ENCODE data around the gene EXOC6B.
"Not testable (repeated sequence)": the region's sequence is repeated elsewhere in the genome, so short reads cannot be mapped to it uniquely, and the experiment has no call there.

The EXOC6B gene

DNA sequence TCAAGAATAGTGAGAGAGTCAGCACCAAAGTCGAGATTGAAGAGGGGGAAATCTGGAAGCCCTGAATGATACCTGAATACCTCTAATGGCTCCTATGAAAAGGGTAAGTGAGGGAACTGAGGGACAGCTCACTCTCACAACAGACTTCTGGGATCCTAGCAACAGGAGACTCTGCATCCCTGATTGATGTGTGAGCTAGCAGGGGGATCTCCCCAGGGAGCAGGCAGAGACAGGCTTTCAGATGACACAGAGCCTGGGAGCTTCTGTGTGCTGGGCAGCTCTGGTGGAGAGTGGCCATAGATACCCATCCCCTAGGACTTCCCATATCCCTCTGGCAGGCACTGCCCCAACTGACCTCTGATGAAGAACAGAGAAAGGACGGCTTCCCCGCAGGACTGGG lies 206.2 kb downstream of the EXOC6B start:
- Histone ChIP-seq H3K36me3 (ENCODE audit: insufficient read depth, low read depth, low read length) (no peaks in the 10 kb centered on the region), H3K9ac (ENCODE audit: low read depth, low read length) (no peak overlapping the region), H3K27ac (ENCODE audit: low read length) (no peak overlapping the region), H3K4me1 (ENCODE audit: insufficient read depth, low read length) (peaks cover 6% of the 10 kb centered on the region; the same call in 1 of the 2 replicates), H3K4me3 (ENCODE audit: low read length) (no peak overlapping the region), H3K27me3 (ENCODE audit: insufficient read depth, low read length) (no peaks in the 10 kb centered on the region), H3K9me3 (ENCODE audit: insufficient read depth, low read depth, low read length) (no peaks in the 10 kb centered on the region)

DNA sequence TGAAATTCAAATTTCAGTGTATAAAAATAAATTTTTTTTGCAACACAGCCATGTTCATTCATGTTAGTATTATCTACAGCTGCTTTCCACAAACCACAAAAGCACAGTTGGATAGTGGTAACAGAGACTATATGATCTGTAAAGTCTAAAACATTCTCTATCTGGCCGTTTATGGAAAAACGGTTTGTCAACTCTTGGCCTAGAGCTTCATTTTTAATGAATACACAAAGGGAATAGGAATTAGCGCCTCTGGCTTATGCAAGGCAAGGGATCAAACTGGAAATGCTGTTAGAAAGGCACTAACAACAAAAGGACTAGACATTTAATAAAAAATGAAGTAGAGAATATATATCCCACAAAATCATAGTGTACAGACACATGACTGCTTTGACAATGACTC lies 211.9 kb downstream of the EXOC6B start:
- H3K36me3 ChIP-seq (ENCODE audit: insufficient read depth, low read depth, low read length): no peaks in the 10 kb centered on the region
- H3K4me3 ChIP-seq (ENCODE audit: low read length): no peak overlapping the region
- no peak overlapping the region for H3K27ac ChIP-seq (ENCODE audit: low read length)
- no peak overlapping the region for H3K9ac ChIP-seq (ENCODE audit: low read depth, low read length)
- no peaks in the 10 kb centered on the region; the same call in 1 of the 2 replicates for H3K4me1 ChIP-seq (ENCODE audit: insufficient read depth, low read length)
- H3K27me3 ChIP-seq (ENCODE audit: insufficient read depth, low read length): no peaks in the 10 kb centered on the region
- H3K9me3 ChIP-seq (ENCODE audit: insufficient read depth, low read depth, low read length): no peaks in the 10 kb centered on the region

DNA sequence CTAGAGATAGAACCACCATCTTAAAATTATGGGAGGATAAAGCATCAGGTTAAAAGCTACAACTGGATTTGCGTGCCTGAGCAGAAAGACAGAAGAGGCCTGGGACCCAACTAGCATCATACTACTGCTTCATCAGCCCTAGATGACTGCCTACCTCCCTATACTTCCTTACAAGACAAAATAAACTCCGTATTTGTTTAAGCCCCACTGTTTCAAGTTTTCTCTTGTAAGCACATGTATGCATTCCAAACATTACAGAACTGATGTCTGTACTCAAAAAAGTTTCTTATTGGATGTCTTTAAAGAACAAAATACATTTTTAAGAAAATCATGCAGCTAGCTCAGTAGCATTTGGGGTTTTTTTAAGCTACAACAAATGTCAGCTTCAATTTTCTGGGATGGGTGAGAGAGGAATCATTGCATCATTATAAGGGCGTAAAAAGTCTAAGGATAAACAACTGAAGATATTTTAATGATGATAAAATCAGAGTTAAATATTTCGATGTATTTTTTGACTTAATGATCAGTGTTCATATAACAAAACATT lies 213.1 kb downstream of the EXOC6B start:
- no peak overlapping the region for H3K9ac ChIP-seq (ENCODE audit: low read depth, low read length)

DNA sequence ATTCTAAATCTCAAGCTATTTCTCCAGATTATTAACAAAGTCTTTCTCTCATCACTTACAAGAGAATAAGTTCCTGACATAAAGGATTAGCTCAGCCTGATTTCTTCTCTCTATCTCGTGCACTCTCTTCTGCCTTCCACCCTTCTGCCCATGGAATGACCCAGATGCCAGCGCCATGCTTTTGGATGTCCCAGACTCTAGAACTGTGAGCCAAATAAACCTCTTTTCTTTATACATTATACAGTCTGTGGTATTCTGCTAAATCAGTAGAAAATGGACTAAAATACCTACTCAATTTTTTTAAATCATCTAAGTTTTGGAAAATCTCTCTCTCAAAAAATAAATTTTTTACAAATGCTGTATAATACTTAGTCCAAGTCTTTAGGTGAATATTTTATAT lies 218.6 kb downstream of the EXOC6B start:
- no peaks in the 10 kb centered on the region for H3K9me3 ChIP-seq (ENCODE audit: insufficient read depth, low read depth, low read length)
- H3K4me1 ChIP-seq (ENCODE audit: insufficient read depth, low read length): peaks cover 5% of the 10 kb centered on the region; the same call in 1 of the 2 replicates
- H3K4me3 ChIP-seq (ENCODE audit: low read length): no peak overlapping the region
- no peak overlapping the region for H3K9ac ChIP-seq (ENCODE audit: low read depth, low read length)
- H3K27me3 ChIP-seq (ENCODE audit: insufficient read depth, low read length): no peaks in the 10 kb centered on the region
- no peak overlapping the region for H3K27ac ChIP-seq (ENCODE audit: low read length)
- no peaks in the 10 kb centered on the region for H3K36me3 ChIP-seq (ENCODE audit: insufficient read depth, low read depth, low read length)

More for the DNA sequence above, 213.1 kb downstream of the EXOC6B start:
- H3K27me3 ChIP-seq (ENCODE audit: insufficient read depth, low read length): no peaks in the 10 kb centered on the region
- H3K36me3 ChIP-seq (ENCODE audit: insufficient read depth, low read depth, low read length): no peaks in the 10 kb centered on the region
- H3K9me3 ChIP-seq (ENCODE audit: insufficient read depth, low read depth, low read length): no peaks in the 10 kb centered on the region
- H3K4me3 ChIP-seq (ENCODE audit: low read length): no peak overlapping the region
- no peaks in the 10 kb centered on the region for H3K4me1 ChIP-seq (ENCODE audit: insufficient read depth, low read length)
- no peak overlapping the region for H3K27ac ChIP-seq (ENCODE audit: low read length)

DNA sequence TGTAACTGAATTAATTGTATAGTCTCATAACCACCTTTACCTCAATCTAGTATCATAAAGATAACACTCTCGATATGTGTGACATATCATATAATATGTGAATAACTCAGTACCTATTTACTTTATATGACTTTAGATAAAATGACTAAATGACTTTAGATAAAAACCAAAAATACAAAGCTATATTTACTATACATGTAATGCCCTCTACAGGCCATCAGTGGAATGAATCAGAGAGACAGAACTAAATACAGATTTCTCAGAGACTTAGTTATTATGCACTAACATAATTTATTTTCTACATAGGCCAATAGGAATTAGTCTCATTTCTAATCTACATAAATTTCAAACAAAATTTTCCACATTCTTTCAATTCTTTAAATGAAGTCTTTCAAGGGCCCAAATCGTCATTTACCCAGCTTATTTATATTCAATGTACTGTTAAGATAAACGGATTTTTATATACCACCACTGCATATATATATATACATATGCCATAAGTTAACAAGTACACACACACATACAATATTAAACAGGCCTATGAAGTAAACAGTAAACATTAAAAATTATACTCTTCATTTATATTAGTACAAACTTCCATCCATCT lies 219.9 kb downstream of the EXOC6B start:
- H3K27me3 ChIP-seq (ENCODE audit: insufficient read depth, low read length): no peaks in the 10 kb centered on the region
- no peak overlapping the region for H3K9ac ChIP-seq (ENCODE audit: low read depth, low read length)
- no peaks in the 10 kb centered on the region for H3K9me3 ChIP-seq (ENCODE audit: insufficient read depth, low read depth, low read length)
- H3K27ac ChIP-seq (ENCODE audit: low read length): no peak overlapping the region
- no peaks in the 10 kb centered on the region for H3K36me3 ChIP-seq (ENCODE audit: insufficient read depth, low read depth, low read length)
- H3K4me1 ChIP-seq (ENCODE audit: insufficient read depth, low read length): peaks cover 5% of the 10 kb centered on the region; the same call in 1 of the 2 replicates
- no peak overlapping the region for H3K4me3 ChIP-seq (ENCODE audit: low read length)

DNA sequence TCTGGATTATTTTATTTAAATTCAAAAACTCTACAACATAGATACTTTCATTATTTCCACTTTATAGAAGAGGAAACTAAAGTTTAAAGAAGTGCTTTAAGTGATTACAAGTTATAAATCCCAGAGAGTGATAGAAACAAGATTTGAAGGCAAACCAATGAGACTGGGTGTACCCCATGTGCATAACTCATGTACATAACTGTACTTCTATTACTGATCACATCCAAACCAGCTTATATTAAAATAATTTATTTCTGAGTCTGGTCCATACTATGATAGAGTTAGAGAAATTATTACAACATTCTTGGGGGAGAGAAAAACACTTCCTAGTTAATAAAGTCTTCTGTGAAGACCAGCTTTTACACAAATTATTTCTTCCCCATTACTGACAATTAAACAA lies 221.4 kb downstream of the EXOC6B start:
- H3K4me3 ChIP-seq (ENCODE audit: low read length): no peak overlapping the region
- H3K27me3 ChIP-seq (ENCODE audit: insufficient read depth, low read length): no peaks in the 10 kb centered on the region
- no peaks in the 10 kb centered on the region for H3K9me3 ChIP-seq (ENCODE audit: insufficient read depth, low read depth, low read length)
- H3K4me1 ChIP-seq (ENCODE audit: insufficient read depth, low read length): peaks cover 5% of the 10 kb centered on the region; the same call in 1 of the 2 replicates
- H3K27ac ChIP-seq (ENCODE audit: low read length): no peak overlapping the region
- H3K9ac ChIP-seq (ENCODE audit: low read depth, low read length): no peak overlapping the region
- H3K36me3 ChIP-seq (ENCODE audit: insufficient read depth, low read depth, low read length): no peaks in the 10 kb centered on the region

DNA sequence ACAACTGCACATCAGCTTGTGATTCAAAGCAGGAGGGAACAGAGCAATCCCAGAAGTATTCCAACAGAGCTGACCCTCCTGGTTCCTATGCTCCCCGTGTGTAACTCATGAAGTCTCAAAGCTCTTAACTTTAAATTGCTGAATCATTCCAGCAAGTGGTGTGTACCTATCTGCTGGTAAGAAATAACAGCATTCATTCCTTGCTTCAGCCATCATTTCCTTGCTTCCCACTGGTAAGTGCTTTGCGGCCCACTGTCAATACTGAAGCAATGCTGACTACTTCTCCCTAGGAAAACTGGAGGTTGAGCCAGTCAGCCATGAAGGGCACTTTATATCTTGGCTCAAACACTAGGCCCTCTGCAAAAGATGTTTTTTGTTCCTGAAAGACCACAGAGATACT lies 222.4 kb downstream of the EXOC6B start:
- Histone ChIP-seq H3K9me3 (ENCODE audit: insufficient read depth, low read depth, low read length) (no peaks in the 10 kb centered on the region), H3K4me1 (ENCODE audit: insufficient read depth, low read length) (peaks cover 5% of the 10 kb centered on the region; the same call in 1 of the 2 replicates), H3K4me3 (ENCODE audit: low read length) (no peak overlapping the region), H3K36me3 (ENCODE audit: insufficient read depth, low read depth, low read length) (no peaks in the 10 kb centered on the region), H3K9ac (ENCODE audit: low read depth, low read length) (no peak overlapping the region), H3K27ac (ENCODE audit: low read length) (no peak overlapping the region), H3K27me3 (ENCODE audit: insufficient read depth, low read length) (no peaks in the 10 kb centered on the region)

DNA sequence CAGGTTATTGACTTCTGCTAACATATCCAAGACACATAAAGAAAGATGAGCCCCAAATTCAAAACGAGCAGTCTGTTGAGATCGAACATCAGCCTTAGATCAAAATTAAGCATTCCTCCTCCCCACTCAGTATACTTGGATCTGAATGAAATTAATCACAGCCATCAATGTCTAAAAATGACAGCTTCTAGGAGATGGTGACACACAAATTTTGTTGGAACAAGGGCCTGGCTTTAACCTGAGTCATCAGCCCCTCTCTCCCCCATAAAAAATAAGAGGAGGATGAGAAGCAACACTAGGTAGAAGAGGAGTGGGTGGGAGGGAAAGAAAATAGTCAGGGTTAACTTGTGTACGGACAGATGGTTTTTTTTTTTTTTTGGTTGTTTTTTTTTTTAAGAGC lies 223.1 kb downstream of the EXOC6B start:
- Histone ChIP-seq H3K27me3 (ENCODE audit: insufficient read depth, low read length) (no peaks in the 10 kb centered on the region), H3K4me1 (ENCODE audit: insufficient read depth, low read length) (peaks cover 5% of the 10 kb centered on the region; the same call in 1 of the 2 replicates), H3K4me3 (ENCODE audit: low read length) (no peak overlapping the region), H3K9ac (ENCODE audit: low read depth, low read length) (no peak overlapping the region), H3K9me3 (ENCODE audit: insufficient read depth, low read depth, low read length) (no peaks in the 10 kb centered on the region), H3K36me3 (ENCODE audit: insufficient read depth, low read depth, low read length) (no peaks in the 10 kb centered on the region), H3K27ac (ENCODE audit: low read length) (no peak overlapping the region)

DNA sequence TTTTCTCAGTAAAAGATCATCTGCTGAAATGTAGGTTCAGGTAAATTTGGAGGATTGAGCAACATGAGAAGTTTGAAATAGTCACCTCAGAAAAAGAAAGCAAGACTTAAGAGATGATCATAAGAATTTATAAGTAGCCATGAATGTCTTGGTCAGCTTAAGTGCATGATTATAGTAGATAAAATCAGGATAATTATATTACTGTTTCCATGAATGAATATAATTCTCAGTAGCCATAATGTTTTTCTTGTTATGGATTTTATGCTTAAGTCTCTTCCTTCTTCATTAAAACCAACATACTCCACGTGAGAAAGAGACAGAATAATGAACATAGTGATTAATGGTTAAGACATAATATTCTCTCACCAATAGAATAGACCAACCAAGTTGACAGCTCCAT lies 223.7 kb downstream of the EXOC6B start:
- Histone ChIP-seq H3K27ac (ENCODE audit: low read length) (no peak overlapping the region), H3K27me3 (ENCODE audit: insufficient read depth, low read length) (no peaks in the 10 kb centered on the region), H3K9ac (ENCODE audit: low read depth, low read length) (no peak overlapping the region), H3K9me3 (ENCODE audit: insufficient read depth, low read depth, low read length) (no peaks in the 10 kb centered on the region), H3K4me1 (ENCODE audit: insufficient read depth, low read length) (peaks cover 5% of the 10 kb centered on the region; the same call in 1 of the 2 replicates), H3K4me3 (ENCODE audit: low read length) (no peak overlapping the region), H3K36me3 (ENCODE audit: insufficient read depth, low read depth, low read length) (no peaks in the 10 kb centered on the region)

DNA sequence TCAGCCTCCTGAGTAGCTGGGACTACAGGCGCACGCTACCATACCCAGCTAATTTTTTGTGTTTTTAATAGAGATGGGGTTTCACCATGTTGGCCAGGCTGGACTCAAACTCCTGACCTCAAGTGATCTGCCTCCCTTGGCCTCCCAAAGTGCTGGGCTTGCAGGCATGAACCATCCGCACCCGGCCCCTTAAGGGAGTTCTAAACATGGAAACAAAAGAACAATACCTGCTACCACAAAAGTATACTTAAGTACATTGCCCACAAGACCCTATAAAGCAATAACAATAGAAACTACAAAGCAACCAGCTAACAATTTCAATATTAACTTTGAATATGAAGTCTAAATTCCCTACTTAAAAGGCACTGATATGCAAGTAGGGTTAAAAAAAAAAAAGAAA lies 242.0 kb downstream of the EXOC6B start:
- H3K4me3 ChIP-seq (ENCODE audit: low read length); H3K36me3 ChIP-seq (ENCODE audit: insufficient read depth, low read depth, low read length); H3K27me3 ChIP-seq (ENCODE audit: insufficient read depth, low read length); H3K9me3 ChIP-seq (ENCODE audit: insufficient read depth, low read depth, low read length); H3K27ac ChIP-seq (ENCODE audit: low read length); H3K4me1 ChIP-seq (ENCODE audit: insufficient read depth, low read length); H3K9ac ChIP-seq (ENCODE audit: low read depth, low read length): not testable (repeated sequence)

DNA sequence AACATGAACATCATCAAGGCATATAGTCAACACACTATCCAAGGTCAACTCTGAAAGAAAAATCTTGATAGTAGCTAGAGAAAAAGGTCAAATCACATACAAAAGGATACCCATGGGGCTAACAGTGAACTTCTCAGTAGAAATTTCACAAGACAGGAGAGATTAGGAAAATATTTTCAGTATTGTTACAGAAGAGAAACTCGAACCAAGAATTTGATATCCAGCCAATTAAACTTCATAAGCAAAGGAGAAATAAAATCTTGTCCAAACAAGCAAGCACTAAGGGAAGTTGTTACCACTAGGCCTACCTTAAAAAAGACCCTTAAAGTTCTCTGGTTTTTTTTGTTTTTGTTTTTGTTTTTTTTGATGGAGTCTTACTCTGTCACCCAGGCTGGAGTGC lies 242.5 kb downstream of the EXOC6B start:
- Histone ChIP-seq H3K4me3 (ENCODE audit: low read length) (no peak overlapping the region), H3K9ac (ENCODE audit: low read depth, low read length) (no peak overlapping the region), H3K27ac (ENCODE audit: low read length) (no peak overlapping the region), H3K27me3 (ENCODE audit: insufficient read depth, low read length) (no peaks in the 10 kb centered on the region), H3K9me3 (ENCODE audit: insufficient read depth, low read depth, low read length) (no peaks in the 10 kb centered on the region), H3K36me3 (ENCODE audit: insufficient read depth, low read depth, low read length) (no peaks in the 10 kb centered on the region), H3K4me1 (ENCODE audit: insufficient read depth, low read length) (no peaks in the 10 kb centered on the region; the same call in 1 of the 2 replicates)

DNA sequence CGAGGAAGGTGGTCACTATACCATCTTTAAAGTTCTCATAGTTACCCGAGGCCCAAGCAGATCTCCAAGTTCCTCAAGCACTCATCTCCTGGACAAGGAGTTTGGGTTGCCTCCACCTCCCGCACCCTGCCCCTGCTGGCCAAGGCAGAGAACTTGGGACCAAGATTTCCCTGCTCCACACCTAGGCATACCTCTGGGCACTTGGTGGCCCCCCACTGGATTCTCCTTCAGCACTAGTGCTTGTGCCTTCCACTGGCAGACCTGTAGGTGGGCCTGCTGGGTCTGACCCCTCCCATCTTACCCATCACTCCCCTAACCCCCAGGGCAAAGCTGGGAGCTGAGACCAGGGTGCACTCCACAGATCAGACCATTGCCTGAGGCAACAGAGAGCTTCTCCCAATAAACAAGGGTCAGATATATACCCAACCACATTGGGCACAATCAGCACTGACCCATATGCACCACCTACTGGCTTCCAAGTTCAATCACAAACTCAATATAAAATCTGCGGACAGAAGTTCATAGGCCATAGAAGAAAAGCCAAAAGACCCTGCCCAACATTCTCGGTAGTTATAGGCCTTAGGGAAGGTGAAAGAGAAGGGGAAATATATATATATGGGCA lies 244.2 kb downstream of the EXOC6B start:
- Histone ChIP-seq H3K36me3 (ENCODE audit: insufficient read depth, low read depth, low read length) (no peaks in the 10 kb centered on the region), H3K4me3 (ENCODE audit: low read length) (no peak overlapping the region), H3K27me3 (ENCODE audit: insufficient read depth, low read length) (no peaks in the 10 kb centered on the region), H3K9me3 (ENCODE audit: insufficient read depth, low read depth, low read length) (no peaks in the 10 kb centered on the region), H3K27ac (ENCODE audit: low read length) (no peak overlapping the region), H3K4me1 (ENCODE audit: insufficient read depth, low read length) (no peaks in the 10 kb centered on the region; the same call in 1 of the 2 replicates), H3K9ac (ENCODE audit: low read depth, low read length) (no peak overlapping the region)

Measured in iPS-20b (cell line).